Amniotic stem cell (primary cell): ENCODE results near the gene ALK.

Experiments used
- DNase-seq: peaks from one replicate; lab custom pipeline; 2025; lab: John Stamatoyannopoulos, UW

Gene ALK

DNA sequence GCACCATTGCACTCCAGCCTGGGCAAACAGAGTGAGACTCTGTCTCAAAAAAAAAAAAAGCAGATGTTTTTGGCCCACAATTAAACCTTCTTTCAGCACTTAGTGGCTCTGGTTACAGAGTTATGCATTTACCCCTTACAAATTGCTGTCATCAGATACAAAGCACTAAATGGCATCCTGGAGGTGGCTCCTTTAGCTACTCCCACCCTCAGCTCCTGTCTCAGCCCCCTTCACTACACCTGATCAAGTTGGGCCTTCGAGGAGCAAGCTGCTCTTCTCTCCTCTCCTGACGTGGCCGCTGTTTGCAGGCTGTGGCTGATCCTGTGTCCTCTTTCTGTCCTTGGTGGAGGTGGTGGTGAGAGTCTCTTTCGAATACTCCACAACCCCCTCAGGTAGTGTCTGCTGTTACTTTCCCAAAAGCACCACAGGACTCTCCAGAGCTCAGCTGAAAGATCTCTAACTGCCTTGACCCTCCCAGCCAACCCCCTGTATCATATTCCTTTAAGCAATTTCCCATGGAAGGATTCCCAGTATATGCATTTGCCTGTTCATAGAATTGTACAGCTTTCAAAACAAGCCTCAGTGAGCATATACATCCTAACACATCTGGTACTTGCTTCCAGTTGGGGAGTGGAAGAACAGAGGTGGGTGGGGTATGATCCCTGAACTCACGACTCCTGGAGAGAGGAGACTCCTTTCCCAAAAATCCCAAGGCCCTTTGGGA, 520.3 kb downstream of the ALK start:
- DNase-seq, result no peak

DNA sequence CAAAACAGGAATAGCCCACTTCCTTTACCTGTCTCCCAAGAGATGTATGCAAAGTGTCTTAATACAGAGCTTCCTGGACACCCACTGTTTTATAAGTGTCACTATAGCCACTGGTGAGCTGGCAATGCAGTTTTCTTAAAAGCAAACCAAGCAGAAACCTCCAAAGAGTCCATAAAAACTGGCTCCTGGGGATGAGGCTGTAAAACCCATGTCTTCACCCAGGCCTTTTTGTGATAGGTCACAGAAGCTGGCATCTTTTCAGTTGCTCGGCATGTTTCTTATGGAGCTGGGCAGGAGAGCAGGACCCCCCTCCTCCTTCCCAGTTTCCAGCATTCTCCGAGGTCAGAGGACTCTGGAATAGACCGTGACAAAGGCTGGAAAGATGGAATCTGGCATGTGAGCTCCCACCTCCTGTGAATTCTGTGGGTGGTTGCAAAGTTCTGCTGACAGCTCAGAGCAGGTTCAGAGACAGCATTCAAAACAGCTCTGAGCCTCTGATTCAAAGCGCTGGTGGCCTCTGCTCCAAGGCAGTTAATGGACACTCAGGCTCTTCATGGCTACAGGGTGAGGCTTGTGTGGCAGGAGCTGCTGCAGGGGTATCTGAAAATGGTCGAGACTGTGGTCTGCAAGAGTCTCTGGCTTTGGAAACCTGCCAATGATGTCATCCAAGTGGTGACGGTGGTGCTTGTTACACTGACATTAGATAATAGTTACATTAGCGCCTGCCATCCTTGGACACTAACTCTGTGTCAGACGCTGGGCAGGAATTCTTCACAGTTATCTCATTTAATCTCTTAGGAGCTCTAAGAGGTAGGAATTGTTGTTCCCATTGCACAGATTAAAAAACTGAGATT, 522.8 kb downstream of the ALK start:
- no peak for DNase-seq

DNA sequence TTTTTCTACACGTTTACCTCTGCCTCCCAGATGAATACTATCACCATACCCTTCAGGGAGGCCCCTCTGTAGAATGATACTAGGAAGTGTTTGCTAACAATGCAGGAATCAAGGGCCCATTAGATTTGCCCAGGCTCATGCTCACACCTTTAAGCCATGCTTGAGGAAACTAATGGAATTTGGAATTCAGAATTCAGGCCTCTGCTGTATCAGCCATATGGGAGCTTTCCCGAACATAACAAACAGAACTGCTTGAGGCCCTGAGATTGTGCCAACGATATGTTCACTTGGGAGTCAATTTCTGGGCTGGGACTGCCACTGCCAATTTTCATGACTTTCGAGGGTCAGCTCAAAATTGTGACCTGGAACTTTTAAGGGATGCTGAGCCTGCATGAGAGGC, 523.7 kb downstream of the ALK start:
- no peak for DNase-seq

DNA sequence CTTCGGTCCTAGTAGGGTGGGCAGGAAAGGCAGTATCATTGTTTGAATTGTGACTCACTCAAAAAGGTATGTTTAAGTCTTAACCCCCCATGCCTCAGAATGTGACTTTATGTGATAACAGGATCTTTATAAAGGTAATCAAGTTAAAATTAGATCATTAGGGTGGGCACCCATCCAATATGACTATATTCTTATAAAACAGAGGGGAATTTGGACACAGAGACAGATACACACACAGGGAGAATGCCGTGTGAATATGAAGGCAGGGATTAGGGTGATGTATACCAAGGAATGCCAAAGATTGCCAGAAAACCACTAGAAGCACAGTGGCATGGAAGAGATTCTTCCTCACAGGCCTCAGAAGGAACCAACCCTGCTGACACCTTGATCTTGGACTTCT, 524.3 kb downstream of the ALK start:
- DNase-seq, result no peak

- no peak for DNase-seq
Observed at GRCh38 chr2:29394981-29395350, 526.4 kb downstream of the ALK start.

DNA sequence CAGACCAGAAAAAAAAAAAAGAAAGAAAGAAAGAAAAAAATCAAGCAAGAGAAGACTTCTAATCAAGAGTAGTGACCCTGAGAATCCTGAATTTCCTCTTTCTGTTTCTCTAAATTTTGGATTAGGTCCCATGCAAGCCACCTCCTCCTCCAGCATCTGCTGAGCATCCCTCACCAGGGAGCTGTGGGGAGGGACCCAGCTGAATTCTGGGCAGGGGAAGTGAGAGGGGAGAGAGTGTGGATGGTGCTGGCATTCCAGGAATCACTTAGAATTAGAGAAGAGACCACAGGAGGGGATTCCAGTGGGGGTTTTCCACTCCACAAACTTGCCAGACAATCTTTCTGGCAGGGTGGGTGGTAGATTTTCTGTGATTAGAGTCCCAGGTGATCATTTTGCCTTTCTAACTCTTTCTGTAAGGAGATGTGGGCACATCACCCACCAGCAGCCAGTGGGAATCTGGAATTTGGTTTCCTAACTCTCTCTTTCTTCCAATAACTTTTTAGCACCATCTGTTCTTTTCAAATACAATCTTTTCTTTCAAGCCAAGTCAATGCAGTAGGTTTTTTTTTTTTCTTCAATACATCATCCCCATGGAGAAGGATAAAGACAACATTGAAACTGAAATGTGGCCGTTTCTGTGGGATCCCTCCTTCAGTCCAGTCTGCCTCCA, 526.9 kb downstream of the ALK start:
- DNase-seq, result no peak

DNA sequence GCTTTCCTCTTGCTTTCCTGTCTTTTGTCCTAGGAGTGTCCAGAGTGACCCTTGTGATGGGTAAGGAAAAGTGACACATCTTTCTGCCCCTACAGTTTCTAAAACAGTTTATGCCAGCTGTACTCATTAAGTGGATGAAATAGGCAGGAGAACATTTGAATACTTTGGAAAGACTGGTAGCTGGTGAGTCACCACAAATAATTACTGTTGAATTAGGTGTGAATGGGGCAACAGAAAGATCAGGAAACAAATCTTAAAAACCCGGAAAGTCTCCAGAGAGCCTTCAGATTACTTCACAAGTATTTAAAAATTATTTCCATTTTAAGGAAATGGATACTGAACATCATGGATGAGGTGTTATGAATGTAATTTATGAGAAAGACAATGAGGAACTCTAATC, 527.7 kb downstream of the ALK start:
- DNase-seq, result no peak

GRCh38 chr2:29392774-29393173, 528.6 kb downstream of the ALK start:
- no peak for DNase-seq

DNA sequence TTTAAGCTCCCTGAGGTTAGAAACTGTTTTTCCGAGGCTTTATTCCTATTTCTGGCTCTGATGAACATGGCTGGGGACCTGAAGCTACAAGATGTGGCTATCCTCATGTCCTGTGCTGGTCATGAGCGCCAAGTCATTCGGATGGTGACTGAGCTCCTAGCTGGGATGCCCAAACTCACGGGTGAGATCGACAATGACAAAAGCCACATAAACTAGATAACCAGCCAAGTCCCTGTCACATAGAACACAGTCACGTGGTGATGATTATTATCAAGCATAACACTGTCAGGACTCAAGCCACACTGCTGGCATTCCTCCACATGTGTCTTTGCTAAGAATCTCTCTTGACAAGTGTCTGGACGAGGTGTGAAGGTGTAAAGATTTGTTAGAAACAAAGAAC, 531.2 kb downstream of the ALK start:
- DNase-seq, result no peak

DNA sequence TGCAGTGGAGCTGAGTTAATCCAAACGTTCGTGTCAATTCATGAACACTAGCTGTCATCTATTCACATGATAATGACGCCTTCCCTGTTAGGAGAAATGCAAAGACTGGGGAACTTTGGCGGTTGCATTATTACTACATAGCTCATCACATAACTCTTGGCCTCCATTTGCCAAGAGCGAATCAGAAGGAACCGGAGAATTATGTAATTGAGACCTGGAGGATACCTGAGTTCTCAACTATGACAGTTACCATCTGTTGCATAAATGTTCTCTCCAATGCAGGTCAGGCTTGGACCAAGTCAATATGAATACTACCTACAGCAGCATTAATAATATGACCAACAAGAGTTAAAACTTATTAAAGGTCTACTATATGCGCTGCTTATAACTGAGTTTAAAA, 531.7 kb downstream of the ALK start:
- DNase-seq, result no peak

DNA sequence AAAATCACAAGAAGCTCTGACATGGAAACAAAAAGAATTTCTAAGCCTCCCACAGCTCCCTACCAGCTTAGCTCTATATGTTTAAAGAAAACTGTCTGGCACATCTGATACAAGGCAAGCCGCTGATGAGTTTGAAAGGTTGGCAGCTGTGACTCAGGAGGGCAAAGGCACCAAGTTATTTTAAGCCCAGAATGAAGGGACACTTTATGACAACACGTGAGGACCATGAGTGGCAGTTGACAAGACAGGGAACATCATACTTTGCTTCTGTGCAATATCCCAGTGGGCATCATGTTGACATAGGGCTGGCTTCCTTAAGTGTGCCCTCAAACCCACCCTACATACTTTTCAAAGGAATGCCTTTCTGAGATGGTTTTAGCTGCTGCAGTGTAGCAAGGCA, 533.3 kb downstream of the ALK start:
- DNase-seq, result no peak

GRCh38 chr2:29382486-29382885, 538.9 kb downstream of the ALK start:
- no peak for DNase-seq

GRCh38 chr2:29377788-29378187, 543.6 kb downstream of the ALK start:
- DNase-seq, result no peak

- DNase-seq, result no peak
Observed at GRCh38 chr2:29376541-29376940, 544.8 kb downstream of the ALK start.

- DNase-seq, result no peak
Observed at GRCh38 chr2:29375843-29376242, 545.5 kb downstream of the ALK start.

DNA sequence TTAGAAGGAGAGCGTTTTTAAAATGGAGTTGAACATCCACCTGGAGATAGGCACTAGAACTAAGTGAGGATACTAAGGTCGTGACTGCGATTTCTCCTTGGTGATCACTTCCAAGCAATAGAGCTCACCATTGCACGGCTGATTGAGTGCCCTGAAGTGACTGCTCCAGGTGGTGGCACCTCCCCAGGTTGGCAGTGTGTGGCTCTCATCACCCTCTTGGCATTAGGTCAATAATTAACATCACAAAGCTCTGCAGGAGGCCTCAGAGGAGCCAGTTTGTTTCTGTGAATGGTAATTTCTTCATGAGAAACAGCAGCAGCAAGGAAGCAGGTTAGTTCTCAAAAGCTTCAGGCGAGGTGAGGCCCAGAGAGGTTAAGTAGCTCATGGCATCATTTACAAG, 546.6 kb downstream of the ALK start:
- no peak for DNase-seq

DNA sequence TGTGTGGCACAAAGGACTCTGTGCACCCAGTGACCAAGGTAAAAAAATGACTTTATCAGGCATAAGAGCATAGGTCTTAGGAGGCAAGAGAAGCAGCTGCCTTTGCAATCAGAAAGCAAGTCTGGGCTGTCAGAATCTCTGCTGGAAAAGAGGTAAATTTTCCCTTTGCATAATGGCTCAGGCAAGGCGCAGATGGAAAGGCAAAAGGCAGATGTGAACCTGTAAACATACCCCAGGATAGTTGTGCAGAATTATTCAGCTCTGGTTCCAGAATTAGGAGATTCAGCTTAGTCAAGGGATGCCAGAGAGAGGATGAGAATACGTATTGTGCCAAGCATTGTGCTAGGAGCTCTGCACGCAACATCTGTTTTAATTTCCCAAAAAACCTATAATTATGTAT, 547.5 kb downstream of the ALK start:
- DNase-seq, result no peak

DNA sequence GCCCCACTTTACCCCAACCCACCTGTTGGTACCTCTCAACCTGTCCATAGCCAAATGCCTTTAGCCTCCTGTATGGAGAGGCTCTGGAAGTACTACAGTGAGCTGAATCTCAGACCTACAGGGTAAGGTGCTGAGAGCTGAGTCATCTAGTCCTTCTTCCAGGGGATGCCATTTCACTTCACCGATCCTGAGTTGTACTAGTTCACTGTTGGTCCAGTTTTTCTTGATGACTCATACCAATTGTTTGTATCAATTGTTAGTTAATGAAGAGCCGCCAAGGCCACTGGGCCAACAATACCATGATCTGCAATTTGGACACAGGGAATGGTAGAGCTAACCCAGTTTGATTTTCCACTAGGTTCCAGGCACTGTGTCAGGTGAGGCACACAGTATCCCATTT, 549.2 kb downstream of the ALK start:
- no peak for DNase-seq

GRCh38 chr2:29370581-29371125, 550.7 kb downstream of the ALK start:
- DNase-seq, result no peak

DNA sequence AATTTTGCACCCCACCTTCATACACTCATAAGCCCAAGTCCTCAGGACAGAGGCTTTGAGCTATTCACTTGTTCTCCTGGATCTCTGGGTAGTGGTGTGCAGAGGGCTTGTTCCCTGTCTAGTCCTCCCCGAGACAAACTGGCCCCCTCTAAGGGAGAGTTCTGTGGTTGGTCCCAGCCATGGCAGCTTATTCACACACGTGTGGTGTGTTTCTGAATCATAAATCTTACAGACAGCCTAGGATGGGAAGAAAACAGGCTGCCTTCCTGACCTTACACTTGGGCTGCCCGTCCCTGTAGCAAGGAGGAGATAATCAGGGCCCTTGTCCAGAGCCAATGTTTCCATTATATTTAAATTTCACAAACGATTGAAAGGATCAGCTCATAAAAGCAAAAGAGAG, 551.2 kb downstream of the ALK start:
- DNase-seq, result no peak

GRCh38 chr2:29368659-29369040, 552.7 kb downstream of the ALK start:
- DNase-seq, result no peak

GRCh38 chr2:29367986-29368658, 553.3 kb downstream of the ALK start:
- no peak for DNase-seq
